IMR-90 (cell line): ENCODE measurements around the gene FKBP7.

Experiments used
- BHLHE40 ChIP-seq: fragments of 150-350 bp; IDR thresholded peaks from 2 replicates; pipeline ENCODE4 v1.6.1; 2016; ENCODE audit warnings: mild to moderate bottlenecking, low read depth, low read length
- CEBPB ChIP-seq: IDR thresholded peaks from 2 replicates; pipeline ENCODE4 v1.6.1; 2012; ENCODE audit warnings: low read depth, low read length, improper control_type of control experiment
- CHD1 ChIP-seq: IDR thresholded peaks from 2 replicates; pipeline ENCODE4 v1.6.1; 2012; ENCODE audit warnings: low read depth, low read length, improper control_type of control experiment
- FOS ChIP-seq: fragments of 150-350 bp; IDR thresholded peaks from 2 replicates; pipeline ENCODE4 v1.6.1; 2016; ENCODE audit warnings: low read depth, low read length
- MAFK ChIP-seq: IDR thresholded peaks from 2 replicates; pipeline ENCODE4 v1.6.1; 2012; ENCODE audit warnings: low read depth, low read length, improper control_type of control experiment
- MXI1 ChIP-seq: IDR thresholded peaks from 2 replicates; pipeline ENCODE4 v1.6.1; 2012; ENCODE audit warnings: low read depth, mild to moderate bottlenecking, low read length, moderate library complexity, borderline replicate concordance
- NFE2L2 ChIP-seq: fragments of 150-350 bp; IDR thresholded peaks from 2 replicates; pipeline ENCODE4 v1.6.1; 2016; ENCODE audit warnings: low read depth, mild to moderate bottlenecking, low read length
- POLR2A ChIP-seq: IDR thresholded peaks from 2 replicates; pipeline ENCODE4 v1.6.1; 2012; ENCODE audit warnings: mild to moderate bottlenecking, low read depth, low read length
- RAD21 ChIP-seq: IDR thresholded peaks from 2 replicates; pipeline ENCODE4 v1.6.1; 2012; ENCODE audit warnings: low read length, improper control_type of control experiment
- RFX5 ChIP-seq: IDR thresholded peaks from 2 replicates; pipeline ENCODE4 v1.8.0; 2012; ENCODE audit warnings: low read depth, mild to moderate bottlenecking, low read length, moderate library complexity
- SMC3 ChIP-seq: fragments of 150-350 bp; IDR thresholded peaks from 2 replicates; pipeline ENCODE4 v1.6.1; 2016; ENCODE audit warnings: low read depth, mild to moderate bottlenecking, antibody characterized with exemption, low read length, moderate library complexity
- TF ChIP-seq, protein P1 (sequence below): conservative IDR thresholded peaks from 2 replicates; pipeline ENCODE4 v1.5.1; 2012; ENCODE audit warnings: mild to moderate bottlenecking, low read depth, low read length, improper control_type of control experiment
- TF ChIP-seq, protein P2 (sequence below): fragments of 150-350 bp; IDR thresholded peaks from 2 replicates; pipeline ENCODE4 v1.6.1; 2016; ENCODE audit warnings: low read depth, mild to moderate bottlenecking, low read length, moderate library complexity, borderline replicate concordance
- TF ChIP-seq, protein P3 (sequence below): fragments of 150-350 bp; IDR thresholded peaks from 2 replicates; pipeline ENCODE4 v1.6.1; 2017; ENCODE audit warnings: mild to moderate bottlenecking, antibody characterized with exemption, low read length, low read depth

DNA sequence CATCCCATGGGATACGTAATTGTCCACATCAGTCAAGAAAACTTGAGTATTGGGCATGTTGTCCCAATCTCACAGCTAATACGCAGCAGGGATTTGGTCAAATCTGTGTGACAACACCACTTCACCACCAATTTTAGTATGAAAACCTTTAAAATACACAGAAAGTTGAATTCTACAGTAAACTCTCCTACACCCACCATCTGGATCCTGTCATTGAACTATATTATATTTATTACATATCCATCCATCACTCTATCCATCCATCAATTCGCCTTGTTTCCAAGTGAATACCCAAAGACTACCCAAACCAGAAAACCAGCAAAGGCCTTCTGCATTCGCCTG, 846 bp upstream of the FKBP7 start:
- no peak for TF ChIP-seq MXI1
- TF ChIP-seq, protein P1, sequence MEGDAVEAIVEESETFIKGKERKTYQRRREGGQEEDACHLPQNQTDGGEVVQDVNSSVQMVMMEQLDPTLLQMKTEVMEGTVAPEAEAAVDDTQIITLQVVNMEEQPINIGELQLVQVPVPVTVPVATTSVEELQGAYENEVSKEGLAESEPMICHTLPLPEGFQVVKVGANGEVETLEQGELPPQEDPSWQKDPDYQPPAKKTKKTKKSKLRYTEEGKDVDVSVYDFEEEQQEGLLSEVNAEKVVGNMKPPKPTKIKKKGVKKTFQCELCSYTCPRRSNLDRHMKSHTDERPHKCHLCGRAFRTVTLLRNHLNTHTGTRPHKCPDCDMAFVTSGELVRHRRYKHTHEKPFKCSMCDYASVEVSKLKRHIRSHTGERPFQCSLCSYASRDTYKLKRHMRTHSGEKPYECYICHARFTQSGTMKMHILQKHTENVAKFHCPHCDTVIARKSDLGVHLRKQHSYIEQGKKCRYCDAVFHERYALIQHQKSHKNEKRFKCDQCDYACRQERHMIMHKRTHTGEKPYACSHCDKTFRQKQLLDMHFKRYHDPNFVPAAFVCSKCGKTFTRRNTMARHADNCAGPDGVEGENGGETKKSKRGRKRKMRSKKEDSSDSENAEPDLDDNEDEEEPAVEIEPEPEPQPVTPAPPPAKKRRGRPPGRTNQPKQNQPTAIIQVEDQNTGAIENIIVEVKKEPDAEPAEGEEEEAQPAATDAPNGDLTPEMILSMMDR: no peak
- TF ChIP-seq RAD21: no peak
- no peak for TF ChIP-seq CEBPB
- TF ChIP-seq, protein P2, sequence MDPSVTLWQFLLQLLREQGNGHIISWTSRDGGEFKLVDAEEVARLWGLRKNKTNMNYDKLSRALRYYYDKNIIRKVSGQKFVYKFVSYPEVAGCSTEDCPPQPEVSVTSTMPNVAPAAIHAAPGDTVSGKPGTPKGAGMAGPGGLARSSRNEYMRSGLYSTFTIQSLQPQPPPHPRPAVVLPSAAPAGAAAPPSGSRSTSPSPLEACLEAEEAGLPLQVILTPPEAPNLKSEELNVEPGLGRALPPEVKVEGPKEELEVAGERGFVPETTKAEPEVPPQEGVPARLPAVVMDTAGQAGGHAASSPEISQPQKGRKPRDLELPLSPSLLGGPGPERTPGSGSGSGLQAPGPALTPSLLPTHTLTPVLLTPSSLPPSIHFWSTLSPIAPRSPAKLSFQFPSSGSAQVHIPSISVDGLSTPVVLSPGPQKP: no peak
- TF ChIP-seq FOS: no peak
- TF ChIP-seq SMC3: no peak
- no peak for TF ChIP-seq NFE2L2
- no peak for TF ChIP-seq RFX5
- no peak for TF ChIP-seq POLR2A
- TF ChIP-seq, protein P3, sequence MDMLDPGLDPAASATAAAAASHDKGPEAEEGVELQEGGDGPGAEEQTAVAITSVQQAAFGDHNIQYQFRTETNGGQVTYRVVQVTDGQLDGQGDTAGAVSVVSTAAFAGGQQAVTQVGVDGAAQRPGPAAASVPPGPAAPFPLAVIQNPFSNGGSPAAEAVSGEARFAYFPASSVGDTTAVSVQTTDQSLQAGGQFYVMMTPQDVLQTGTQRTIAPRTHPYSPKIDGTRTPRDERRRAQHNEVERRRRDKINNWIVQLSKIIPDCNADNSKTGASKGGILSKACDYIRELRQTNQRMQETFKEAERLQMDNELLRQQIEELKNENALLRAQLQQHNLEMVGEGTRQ: no peak
- no peak for TF ChIP-seq CHD1
- TF ChIP-seq MAFK: no peak
- no peak for TF ChIP-seq BHLHE40
